LHCN-M2 (cell line): ENCODE data around the gene CUX1. TPM values are rescaled to one million over a fixed set of nuclear protein-coding genes. Genes with fewer than 3 reads are reported as not detected.

Experiments used
- DNase-seq: peaks from one replicate; pipeline ENCODE4 v3.0.0-alpha.2; 2012; ENCODE audit warnings: low read depth
- polyA plus RNA-seq: library from polyadenylated mRNA; unstranded; fragments of >200 nt; gene quantifications from one replicate; pipeline ENCODE4 v1.2.1, GENCODE V29; 2012; ENCODE audit warnings: missing spikeins
- total RNA-seq: library from RNA; depleted of rRNA; stranded (reverse); fragments of >200 nt; gene quantifications from 2 replicates; pipeline ENCODE4 v1.2.3, GENCODE V29; 2014; rRNA removed

The CUX1 gene, protein sequence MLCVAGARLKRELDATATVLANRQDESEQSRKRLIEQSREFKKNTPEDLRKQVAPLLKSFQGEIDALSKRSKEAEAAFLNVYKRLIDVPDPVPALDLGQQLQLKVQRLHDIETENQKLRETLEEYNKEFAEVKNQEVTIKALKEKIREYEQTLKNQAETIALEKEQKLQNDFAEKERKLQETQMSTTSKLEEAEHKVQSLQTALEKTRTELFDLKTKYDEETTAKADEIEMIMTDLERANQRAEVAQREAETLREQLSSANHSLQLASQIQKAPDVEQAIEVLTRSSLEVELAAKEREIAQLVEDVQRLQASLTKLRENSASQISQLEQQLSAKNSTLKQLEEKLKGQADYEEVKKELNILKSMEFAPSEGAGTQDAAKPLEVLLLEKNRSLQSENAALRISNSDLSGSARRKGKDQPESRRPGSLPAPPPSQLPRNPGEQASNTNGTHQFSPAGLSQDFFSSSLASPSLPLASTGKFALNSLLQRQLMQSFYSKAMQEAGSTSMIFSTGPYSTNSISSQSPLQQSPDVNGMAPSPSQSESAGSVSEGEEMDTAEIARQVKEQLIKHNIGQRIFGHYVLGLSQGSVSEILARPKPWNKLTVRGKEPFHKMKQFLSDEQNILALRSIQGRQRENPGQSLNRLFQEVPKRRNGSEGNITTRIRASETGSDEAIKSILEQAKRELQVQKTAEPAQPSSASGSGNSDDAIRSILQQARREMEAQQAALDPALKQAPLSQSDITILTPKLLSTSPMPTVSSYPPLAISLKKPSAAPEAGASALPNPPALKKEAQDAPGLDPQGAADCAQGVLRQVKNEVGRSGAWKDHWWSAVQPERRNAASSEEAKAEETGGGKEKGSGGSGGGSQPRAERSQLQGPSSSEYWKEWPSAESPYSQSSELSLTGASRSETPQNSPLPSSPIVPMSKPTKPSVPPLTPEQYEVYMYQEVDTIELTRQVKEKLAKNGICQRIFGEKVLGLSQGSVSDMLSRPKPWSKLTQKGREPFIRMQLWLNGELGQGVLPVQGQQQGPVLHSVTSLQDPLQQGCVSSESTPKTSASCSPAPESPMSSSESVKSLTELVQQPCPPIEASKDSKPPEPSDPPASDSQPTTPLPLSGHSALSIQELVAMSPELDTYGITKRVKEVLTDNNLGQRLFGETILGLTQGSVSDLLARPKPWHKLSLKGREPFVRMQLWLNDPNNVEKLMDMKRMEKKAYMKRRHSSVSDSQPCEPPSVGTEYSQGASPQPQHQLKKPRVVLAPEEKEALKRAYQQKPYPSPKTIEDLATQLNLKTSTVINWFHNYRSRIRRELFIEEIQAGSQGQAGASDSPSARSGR (N-terminal part only)
- total RNA-seq, result 26.4 and 33.3 TPM in 2 replicates
- polyA plus RNA-seq, result 20.1 TPM

DNA sequence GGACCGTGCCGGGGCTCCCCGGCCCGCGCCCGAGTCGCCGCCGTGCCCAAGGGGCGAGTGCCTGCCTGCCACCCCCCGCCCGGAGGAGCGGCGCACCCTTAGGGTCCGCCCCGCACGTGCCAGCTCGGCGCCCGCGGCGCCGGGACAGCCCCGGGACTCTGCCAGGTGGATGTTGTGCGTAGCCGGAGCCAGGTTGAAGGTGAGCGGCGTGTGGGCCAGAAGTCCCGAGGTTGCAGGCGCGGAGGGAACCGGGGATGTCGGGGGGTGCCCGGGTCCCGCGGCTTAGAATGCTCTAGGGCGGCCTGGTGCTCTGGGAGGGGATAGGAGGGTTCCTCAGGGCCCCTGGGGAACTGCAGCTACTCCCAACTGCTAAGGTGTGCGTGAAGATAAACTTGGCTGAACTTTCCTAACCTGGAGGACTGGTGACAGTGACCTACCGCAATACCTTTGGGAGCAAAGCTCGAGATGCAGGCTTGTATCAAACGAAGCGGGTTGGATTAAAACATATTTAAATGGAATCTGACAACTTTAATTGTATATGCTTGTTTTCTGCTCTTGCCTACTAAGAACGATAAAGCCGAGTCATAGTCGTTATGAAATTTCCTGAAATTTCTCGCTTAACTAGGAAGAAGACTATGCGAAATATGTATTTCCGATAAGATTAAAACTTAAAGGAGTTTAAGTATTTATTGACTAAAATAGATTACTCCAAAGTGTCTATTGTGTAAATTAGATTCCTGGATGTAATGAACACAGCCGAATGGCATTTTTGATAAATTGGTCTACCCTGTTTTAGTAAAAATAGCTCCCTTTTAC, at the start of gene CUX1:
CUX1 (plus strand) TSS at position 156 of the 816 bp plus-strand sequence; CDS start at position 170, 14 bp downstream.
- no peak for DNase-seq

DNA sequence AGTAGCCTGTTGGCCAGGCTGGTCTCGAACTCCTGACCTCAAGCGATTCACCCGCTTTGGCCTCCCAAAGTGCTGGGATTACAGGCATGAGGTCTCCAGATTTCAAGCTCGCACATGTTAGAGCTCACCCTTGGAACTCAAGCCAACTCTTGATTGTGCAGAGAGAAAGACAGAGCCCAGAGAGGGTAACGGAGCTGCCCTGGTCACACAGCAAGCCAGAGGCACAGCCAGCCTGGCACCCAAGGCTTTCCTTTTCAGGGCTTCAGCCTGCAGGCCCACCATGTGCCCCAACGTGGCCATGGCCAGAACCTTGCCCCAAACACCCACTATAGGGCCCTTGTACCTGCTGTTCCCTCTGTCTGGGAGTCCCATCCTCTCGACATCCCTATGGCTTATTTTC, 49.1 kb upstream of the CUX1 start:
- DNase-seq, result no peak

DNA sequence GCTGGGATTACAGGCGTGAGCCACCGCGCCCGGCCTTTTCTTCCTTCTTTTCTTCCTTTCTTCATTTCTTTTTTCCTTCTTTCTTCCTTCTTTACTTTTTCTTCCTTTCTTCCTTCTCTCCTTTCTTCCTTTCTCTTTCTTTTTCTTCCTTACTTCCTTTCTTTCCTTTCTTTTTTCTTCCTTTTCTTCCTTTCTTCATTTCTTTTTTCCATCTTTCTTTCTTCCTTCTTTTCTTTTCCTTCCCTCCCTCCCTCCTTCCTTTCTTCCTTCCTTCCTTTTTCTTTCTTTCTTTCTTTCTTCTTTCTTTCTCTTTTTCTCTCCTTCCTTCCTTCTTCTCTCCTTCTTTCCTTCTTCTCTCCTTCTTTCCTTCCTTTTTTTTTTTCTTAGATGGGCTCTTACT, 47.0 kb upstream of the CUX1 start:
- no peak for DNase-seq

DNA sequence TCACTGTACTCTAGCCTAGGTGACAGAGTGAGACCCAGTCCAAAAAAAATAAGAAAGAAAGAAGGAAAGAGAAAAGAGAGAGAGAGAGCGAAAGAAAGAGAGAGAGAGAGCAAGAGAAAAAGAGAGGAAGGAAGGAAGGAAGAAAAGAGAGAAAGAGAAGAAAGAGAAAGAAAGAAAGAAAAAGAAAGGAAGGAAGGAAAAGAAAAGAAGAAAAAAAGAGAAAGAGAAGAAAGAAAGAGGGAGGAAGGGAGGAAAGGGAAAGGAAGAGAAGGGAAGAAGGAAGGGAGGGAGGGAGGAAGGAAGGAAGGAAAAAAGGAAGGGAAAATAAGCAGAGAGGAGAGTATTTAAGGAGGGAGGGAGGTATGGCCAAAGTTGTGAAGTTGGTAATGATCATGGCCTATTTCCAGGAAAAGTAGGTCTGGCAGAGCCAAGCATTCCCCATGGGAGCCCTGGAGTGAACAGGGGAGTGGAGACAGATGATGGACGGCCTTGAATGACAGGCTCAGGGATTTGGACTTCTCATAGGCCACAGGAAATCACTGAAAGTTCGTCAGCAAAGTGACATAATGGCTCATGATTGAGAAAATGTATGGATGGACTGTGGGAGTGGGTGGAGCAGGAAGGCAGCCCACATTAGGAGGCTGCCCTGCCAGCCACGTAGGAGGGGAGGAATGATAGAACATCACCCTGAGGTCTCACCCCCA, 44.8 kb upstream of the CUX1 start:
- DNase-seq, result peak; percentile 21

DNA sequence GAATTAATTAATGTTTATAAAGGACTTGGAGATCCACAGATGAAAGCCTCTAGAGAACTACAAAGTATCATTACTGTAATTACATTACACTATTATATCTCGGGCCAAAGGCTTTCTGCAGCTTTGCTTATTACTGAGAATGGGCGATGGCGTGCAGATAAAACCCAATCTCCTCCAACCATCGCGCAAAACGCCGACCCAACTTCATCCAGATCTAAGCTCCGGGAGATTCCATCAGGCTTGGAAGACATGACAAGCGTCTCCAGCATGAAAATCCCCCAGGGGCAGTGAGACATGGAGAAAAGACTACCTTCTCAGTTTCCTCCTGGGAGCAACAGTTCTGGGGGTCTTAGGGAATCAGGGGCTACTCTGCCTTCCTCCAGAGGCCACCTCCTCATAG, 42.2 kb upstream of the CUX1 start:
- no peak for DNase-seq

DNA sequence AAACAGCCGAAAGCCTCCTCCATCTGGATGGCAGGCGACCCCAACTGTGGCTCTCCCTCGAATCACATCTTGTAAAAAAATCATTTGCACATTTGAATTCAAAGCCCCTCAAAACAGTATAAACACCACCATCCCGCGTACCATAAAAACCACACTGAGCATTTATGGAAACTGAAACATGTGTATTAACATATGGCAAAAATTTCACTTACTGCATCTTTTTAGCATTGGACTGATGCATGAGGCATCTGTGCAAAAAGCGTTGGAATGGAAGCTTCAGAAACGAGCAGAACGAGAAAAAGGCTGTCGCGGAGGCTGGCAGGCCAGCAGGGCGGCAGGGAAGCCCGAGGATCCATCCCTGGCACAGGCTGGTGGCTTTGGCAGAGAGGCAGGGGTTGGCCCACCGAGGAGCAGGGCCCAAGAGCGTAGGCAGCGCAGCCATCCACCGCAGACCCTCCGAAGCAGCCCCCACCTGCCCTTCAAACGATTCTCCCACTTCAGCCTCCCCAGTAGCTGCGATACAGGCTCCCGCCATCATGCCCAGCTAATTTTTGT, 39.3 kb upstream of the CUX1 start:
- no peak for DNase-seq

DNA sequence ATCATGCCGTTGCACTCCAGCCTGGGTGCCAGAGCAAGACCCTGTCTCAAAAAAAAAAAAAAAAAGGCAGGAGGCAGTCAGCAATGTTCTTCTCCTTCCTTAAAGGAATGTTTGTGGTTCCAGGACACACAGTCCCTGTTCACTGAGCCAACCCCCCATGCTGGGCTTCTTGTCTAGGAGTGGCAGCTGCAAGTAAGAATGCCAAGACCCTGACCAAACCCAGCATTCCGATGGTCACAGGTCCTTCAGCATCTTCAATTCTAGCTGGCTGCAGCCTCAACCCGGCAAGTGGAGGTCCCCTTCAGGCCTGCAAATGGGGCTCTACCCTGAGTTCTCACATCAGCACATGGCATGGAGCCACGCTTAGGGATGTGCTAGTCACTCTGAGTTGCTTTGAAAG, 38.2 kb upstream of the CUX1 start:
- peak; percentile 35 for DNase-seq

DNA sequence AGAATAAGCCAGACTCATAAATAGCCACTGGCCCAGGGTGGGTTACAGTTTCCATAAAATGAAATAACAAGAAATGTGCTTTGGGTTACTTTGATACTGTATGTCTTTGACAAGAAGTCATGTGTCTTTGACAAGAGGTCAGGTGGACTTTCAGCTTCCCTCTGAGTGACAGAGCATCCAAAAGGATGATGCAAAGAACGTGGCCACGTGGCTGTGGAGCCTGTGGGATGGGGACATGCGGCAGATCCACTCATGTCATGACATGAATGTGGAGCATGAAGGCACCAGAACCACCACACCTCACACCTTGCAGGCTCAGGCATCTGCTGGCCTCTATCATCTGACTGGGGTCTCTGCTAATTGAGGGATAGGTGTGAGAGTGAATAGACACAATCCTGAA, 37.1 kb upstream of the CUX1 start:
- no peak for DNase-seq

DNA sequence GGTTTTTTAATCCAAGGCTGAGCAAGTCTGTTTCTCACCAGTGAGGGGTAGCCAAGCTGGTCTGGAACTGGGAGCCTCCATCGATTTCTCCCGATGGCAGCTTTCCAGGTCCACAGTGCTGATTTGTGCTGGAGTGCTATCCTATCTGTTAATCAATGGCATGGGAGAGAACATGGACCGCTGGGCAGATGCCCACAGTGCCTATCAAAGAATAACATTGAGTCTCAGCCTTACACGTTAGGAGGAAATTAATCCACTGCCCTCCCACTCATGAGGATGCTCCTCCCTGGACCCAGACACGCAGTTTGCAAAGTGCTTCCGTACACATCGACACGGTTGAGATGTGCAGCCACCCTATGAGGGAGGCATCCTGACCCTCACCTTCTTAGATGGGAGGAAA, 36.0 kb upstream of the CUX1 start:
- DNase-seq, result no peak

DNA sequence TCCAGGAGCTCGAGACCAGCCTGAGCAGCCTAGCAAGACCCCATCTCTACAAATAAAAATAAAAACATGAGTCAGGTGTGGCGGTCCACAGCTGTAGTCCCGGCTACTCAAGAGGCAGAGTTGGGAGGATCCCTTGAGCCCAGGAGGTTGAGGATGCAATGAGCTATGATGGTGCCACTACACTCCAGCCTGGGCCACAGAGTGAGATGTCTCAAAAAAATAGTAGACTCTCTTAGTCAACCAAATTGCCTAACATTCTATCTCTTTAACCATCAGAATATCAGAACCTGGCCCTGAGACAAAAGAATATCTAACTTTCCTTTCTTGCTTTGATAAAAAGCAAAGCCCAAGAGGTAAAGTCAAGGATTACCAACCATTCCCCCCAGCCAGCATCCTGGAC, 35.0 kb upstream of the CUX1 start:
- no peak for DNase-seq

DNA sequence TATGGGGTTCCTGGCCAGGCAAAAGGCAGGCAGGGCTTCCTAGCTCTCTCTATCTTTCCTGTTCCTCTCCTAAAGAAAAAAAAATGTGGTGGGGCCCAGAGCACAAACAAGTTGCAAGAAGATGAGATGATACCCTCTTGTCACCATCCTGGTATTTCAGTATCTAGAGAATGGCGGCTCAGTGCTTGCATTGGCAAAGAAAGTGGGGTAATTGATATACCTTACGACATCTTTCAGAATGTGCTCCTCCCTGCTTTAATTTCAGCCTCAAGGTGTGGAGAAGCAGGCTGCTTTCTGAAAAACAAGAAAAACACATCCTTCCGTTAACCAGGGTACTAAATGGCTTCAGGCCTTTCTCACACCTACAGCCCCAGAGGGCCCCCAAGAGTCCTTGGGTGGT, 34.5 kb upstream of the CUX1 start:
- DNase-seq, result no peak

DNA sequence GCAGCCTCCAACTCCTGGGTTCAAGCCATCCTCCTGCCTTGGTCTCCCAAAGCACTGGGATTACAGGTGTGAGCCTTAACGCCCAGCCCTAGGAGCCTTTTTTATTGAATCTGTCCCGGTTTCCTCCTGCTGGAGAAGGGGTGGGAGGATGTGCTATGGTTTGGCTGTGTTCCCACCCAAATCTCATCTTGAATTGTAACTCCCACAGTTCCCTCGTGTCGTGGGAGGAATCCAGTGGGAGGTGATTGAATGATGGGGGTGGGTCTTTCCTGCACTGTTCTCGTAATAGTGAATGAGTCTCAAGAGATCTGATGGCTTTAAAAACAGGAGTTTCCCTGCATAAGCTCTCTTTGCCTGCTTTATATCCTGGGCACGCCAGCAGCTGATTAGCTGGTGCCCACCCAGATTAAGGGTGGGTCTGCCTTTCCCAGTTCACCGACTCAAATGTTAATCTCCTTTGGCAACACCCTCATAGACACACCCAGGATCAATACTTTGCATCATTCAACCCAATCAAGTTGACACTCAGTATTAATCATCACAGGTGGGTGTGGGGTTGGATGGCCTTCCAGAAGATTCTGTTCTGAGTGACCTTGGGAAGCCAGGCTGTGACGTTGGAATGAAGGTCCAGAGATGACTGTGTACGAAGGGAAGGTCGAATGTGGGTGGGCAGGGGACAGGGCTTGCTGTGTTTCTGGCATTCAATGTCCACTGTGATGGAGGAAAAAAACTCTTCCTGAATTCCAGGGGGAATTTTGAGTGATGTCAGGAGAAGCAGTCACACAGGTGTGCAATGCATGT, 33.8 kb upstream of the CUX1 start:
- DNase-seq, result no peak

DNA sequence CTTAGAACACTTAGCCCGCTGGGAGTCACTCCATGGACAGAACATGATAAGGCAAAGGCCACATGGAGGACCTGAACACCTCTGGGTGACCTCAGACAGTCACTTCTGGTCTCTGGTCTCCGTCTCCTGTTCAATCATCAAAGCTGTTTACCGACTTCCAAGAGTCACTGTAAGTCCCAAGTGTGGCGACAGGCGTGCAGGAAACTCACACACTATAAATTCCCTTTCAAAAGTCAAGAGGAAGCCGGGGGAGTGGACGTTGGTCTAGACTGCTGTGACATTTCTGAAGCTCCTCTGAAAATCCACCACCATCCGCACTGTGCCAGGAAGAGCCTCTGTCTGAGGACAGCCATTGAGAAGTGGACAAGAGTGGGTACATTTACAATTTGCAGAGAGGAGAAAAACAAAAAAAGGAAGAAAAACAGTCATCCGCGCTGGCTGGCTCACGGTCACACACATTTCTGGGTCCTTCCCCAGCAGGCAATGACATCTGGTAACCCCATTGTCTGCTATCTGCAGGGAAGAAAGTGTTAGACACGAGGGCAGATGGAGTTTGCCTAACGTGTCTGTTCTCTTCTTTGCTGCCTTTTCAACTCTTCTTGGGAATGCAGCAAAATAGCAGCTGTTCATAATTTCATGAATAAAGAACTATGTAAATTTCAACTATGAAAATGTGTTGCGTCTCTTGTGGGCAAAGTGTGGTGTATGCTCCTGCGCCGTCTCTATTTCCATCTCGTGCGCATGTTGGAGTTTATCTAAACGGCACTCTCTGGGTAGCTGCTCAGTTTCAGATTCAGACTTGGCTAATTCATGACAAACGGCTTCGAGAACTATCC, 32.9 kb upstream of the CUX1 start:
- DNase-seq, result peak; percentile 33

DNA sequence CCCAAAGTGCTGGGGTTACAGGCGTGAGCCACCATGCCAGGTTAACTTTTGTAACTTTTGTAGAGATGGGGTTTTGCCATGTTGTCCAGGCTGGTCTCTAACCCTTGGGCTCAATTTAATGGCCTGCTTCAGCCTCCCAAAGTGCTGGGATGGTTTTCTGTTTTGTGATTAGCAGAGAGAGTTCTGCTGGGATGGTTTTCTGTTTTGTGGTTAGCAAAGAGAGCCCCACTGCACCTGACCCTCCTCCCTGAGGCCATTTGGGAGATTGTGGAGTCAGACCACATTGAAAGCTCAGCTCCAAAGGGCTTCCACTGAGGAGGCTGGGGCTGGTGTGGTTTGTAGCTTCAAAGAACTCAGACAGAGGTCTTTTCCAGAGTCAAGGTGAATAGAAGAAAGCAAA, 29.6 kb upstream of the CUX1 start:
- DNase-seq, result no peak

DNA sequence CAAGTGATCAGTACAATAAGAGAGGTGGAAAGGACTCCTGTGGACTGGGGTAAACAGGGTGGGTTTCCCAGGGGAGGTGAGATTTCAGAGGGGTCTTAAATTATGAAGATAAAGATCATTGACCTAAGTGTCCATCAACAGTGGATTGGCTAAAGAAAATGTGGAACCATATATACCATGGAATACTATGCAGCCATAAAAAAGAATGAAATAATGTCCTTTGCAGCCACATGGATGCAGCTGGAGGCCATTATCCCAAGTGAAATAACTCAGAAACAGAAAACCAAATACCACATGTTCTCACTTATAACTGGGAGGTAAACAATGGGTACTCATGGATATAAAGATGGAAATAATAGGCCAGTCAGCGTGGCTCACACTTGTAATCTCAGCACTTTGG, 28.9 kb upstream of the CUX1 start:
- no peak for DNase-seq

DNA sequence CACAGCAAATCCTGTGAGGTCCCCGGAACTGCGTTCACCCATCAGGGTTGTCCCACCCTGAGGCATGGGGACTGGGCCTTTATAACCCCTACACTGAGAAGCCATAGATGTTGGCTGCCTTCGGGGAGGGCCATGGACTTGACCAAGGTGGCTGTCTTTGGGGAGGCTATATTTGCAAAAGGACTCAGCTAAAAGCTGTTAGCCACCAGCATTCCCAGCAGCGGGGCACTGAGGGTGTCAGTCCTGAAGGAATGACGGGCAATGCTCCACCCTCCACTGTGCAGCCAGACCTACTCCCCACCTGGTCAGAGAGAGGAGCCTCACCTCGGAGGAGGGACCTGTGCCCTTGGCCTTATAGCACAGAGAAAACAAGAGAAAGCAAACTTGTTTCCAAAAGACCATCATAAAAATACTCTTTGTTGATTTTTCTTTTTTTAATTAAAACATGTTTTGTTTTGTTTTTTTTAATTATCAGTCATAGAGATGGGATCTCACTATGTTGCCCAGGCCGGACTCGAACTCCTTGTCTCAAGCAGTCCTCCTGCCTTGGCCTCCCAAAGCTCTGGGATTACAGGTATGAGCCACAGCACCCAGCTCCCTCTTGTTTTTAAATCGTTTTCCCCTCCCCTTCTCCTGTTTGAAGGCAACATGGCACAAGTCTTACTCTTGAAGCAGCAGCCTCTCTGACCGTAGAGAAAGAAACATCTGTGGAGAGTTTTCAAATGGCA, 26.7 kb upstream of the CUX1 start:
- DNase-seq, result no peak

DNA sequence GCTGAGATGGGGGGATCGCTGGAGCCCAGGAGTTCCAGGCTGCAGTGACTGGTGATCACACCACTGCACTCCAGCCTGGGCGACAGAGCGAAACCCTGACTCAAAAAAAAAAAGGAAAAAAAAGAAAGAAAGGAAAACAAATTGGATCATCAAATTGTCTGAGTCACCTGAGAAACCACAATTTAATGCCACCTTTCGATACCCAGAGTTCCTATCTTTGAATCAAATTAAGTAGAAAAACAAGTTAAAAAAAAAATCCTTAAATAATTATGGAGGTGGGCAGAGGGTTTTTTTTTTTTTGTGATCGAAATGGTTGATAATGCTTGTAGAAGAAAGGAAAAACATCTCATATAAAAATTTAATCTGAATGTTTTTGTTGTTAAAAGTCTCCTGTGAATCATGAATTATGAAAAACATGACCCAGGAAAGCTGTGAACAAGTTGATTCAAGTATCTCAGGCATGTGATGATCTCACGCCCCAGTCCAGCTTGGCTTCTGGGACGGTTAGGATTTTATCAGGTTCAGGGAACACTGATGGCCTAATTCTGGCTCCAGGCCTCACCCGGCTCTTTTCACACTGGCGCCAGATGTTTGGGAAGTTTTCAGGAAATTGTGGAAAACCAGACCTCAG, 25.3 kb upstream of the CUX1 start:
- peak; percentile 74 for DNase-seq
